ENCODE data around the gene GRIN2A.

Gene GRIN2A

DNA sequence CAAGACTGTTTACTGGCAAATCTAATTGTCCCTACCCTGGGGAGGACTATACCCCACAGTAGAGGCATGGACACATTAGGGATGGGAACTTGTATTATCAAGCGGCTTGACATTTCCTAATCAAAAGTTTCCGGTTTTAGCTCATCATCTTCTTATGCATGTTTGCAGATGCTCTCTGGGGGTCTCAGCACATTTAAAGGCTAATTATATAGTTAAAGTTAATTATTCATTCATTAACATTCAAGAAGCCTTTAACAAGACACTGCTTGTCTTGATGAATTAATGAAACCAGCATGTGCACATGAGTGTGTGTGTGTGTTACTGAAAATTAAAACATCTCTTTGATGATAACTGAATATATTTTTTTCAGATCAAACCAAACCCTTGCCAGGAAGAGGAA, 377.1 kb downstream of the GRIN2A start:
- no peak for DNase-seq

- DNase-seq = no peak
These were observed 380.1 kb downstream of the GRIN2A start for GRCh38 chr16:9802160-9802559.

DNA sequence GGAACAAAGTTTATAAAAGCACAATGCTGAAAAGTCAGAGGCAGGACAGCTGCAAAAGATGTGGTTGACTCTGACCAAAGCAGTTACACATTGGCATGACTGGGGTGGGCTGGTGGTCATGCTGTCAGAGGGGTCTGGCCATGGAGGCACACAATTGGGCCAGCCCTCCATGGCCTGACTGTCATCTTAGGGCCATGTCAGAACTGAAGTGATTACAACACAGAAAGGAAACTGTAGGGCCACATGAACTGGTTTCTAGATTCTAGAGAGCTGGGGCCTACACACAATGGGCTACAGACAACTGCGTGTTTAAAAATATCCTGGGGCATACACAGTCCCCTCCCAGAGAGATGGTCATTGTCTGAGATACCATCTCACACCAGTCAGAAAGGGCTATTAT, 380.6 kb downstream of the GRIN2A start:
- DNase-seq = no peak

- no peak for DNase-seq
These were observed 382.0 kb downstream of the GRIN2A start for GRCh38 chr16:9800186-9800738.

DNA sequence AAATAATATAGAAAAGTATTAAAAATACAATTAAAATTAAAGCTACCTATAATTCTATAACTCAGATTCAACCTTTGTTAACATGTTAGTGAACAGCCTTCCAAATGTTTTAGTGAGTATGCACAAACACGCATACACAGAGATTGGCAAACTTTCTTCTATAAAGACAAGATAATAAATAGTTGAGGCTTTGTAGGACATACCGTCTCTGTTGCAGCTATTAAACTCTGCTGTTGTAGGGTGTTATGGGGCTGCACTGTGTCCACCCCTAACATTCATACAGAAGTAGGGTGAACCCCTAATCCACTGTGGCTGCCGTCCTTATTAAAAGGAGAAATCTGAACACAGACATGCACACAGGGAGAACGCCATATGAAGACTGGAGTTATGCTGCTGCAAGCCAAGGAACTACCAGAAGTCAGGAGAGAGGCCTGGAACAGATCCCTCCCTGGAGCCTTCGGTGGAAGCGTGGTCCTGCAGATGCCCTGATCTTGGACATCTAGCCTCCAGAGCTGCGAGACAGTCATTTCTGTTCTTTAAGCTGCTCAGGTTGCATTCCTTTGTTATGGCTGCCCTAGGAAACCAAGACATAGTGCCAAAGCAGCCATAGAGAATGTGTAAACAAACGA, 383.2 kb downstream of the GRIN2A start:
- DNase-seq = no peak

DNA sequence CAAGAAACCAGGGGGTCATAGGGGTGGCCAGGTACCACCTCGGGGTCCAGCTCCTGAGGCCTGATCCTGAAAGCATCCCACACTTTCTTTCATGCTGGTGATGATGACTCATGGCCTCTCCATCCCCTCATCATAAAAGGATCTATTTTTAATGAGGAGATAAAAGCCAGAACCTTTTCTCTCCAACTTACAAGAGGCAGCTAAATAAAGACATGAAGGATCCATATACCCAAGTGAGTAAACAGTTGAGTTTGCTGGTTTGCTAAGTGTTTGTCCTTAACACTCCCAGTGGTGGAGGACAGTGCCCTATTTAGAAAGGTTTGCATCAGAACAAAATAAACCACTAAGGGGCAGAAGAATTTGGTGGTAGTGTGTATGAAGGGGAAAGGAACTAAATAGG, 383.8 kb downstream of the GRIN2A start:
- DNase-seq = no peak

GRCh38 chr16:9797306-9797705, 384.9 kb downstream of the GRIN2A start:
- peak; percentile 97 for DNase-seq

DNA sequence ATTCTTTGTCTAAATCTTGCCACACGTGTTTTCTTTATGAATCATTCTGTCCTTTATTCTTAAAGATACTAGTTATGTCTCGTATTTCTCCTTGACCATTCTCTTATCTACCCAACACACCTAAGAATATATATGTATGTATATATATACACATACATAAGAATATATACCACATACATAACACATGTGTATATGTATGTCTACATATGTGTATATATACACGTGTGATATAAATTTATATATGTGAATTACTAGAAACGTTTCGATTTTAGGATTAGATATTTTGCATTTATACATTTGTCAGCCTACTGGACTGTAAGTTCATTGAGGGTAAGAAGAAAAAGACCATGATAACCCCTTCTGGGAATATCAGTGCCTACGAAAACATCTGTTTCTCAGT, 388.6 kb downstream of the GRIN2A start:
- no peak for DNase-seq

DNA sequence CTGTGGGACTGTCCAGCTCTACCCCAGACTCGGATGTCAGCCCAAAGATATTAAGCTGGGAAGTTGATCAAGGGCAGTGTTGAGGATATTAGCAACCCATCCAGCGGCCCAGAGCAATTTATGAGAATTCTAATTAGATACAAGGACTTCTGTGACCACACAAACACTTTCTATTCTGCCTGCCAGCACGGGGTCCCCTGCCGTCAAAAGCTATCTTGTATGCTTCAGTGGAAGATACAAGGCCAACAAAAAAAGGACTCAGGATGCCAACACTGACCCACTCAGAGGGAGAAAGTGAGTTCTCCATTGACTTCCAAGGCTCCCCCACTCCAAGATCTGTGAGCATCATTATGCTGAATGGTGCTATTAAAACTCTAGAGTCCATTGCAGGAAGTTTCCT, 390.7 kb downstream of the GRIN2A start:
- DNase-seq = no peak

GRCh38 chr16:9790199-9790598, 392.0 kb downstream of the GRIN2A start:
- DNase-seq = no peak

GRCh38 chr16:9787717-9788116, 394.5 kb downstream of the GRIN2A start:
- no peak for DNase-seq

DNA sequence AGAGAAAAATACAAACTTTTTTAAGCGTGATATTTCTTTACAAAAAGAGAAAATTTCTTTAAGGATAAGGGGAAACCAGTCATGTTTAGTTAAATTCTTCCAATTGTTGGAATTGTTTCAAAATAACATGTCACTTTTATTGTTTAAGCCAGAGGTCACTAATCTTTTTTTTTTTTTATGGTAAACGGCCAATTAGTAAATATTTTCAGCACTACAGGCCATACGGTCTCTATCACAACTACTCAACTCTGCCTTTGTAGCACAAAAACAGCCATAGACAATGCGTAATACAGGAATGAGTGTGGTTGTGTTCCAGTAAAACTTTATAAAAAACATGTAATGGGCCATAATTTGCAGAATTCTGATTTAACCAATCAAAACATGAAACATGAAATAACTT, 401.4 kb downstream of the GRIN2A start:
- DNase-seq = no peak

GRCh38 chr16:9778849-9779248, 403.4 kb downstream of the GRIN2A start:
- DNase-seq = no peak

- no peak for DNase-seq
These were observed 406.2 kb downstream of the GRIN2A start for GRCh38 chr16:9775998-9776397.

GRCh38 chr16:9773289-9773688, 408.9 kb downstream of the GRIN2A start:
- DNase-seq = no peak

GRCh38 chr16:9772526-9773225, 409.6 kb downstream of the GRIN2A start:
- no peak for DNase-seq

DNA sequence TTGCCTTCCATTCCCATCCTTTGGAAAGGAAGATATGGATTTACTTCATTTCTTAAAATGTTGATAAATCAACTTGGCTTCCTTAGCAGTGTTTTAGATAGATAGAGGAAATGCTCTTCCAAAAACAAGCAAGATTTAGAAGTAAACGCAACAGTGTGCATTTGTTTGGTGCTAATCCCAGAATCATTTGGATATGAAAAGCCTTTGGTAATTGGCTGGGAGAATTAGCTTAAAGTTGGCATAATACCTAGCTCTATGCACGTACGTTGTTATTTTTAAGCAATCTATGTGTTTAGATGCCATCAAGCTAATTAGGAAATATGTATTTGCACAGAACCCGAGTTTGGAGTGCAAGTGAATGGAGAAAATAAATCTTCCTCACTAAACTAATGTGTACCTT, 415.3 kb downstream of the GRIN2A start:
- no peak for DNase-seq

- no peak for DNase-seq
These were observed 418.7 kb downstream of the GRIN2A start for GRCh38 chr16:9763505-9763904.

GRCh38 chr16:9761870-9762269, 420.4 kb downstream of the GRIN2A start:
- DNase-seq = no peak

- no peak for DNase-seq
These were observed 424.5 kb downstream of the GRIN2A start for GRCh38 chr16:9757687-9758086.

DNA sequence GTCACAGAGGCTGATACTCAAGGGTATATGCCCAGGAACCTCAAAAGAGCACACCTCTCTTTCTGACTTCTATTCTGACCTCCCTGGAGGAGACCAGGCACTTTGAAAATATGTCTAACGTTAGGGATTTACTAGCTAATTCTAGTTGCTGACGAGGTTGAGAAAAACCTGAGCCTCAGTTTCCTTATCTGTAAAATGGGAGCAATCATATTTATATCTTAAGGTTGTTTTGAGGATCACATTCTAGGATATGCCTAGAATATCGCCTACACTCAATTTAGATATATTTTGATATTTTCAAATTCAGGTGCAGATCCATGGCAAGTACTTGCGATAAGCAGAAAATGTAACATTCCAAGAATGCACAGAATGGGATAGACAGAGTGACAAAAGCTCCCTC, 425.8 kb downstream of the GRIN2A start:
- no peak for DNase-seq

- no peak for DNase-seq
These were observed 427.1 kb downstream of the GRIN2A start for GRCh38 chr16:9755081-9755480.

DNA sequence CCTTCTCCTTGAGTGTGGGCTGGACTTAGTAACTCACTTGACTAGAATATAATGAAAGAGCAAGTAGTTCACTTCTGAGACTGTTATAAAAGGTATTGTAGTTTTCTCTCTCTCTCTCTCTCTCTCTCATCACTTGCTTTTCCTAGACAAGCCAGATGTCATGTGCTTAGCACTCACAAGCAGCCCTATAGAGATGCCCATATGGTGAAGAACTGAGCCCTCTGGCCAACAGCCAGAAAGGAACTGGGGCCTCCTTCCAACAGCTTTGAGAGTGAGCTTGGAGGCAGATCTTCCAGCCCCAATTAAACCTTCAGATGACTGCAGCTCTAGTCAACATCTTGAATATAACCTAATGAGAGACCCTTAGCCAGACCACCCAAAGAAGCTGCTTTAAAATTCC, 440.5 kb downstream of the GRIN2A start:
- DNase-seq = no peak

DNA sequence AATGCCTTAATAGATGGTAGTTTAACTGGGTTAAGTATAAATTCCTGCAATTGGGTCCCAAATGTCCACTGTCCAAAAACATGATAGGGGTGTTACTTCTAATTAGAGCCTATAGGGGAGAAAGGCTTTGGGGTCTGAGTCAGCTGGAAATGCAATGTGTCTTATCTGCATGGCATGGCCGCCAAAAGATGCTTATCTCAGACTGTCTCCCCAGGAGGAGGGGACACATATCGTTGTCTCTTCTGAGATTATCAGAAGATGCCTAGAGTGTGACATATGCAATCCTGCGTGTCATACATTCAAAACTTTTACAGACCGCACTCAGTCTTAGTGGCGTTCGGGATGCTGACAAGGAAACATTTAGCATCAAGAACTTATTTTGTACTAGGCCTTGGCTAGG, 442.9 kb downstream of the GRIN2A start:
- DNase-seq = no peak

- no peak for DNase-seq
These were observed 443.5 kb downstream of the GRIN2A start for GRCh38 chr16:9738690-9739089.

Measured in NCI-H226 (cell line).